HL-60 (cell line): ENCODE data around the gene VTN.

Experiments
- TF ChIP-seq, protein P1 (sequence below): IDR thresholded peaks from one replicate; pipeline ENCODE4 v1.5.1; 2011; ENCODE audit warnings: low read length, control low read depth, inconsistent platforms; ENCODE audit not compliant: insufficient read depth
- TF ChIP-seq, protein P2 (sequence below): IDR thresholded peaks from 2 replicates; pipeline ENCODE4 v1.6.1; 2012; ENCODE audit warnings: low read depth; ENCODE audit not compliant: insufficient replicate concordance

DNA sequence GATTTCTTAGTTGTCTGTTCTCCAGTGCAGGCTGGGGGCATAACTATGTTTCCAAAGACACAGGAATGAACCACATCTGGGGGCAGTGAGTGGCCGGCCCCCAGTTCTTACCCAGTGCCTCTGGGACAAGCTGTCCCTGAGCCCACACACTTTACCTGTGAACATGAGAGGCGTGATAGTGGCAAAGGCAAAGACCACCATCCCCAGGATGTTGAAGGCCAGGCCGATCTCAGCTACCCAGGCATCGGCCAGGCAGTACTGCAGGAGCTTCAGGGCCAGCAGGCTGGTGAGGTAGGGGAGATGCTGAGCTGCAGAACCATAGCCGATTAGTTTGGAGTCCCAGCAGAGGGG, 34.3 kb upstream of the VTN start:
- TF ChIP-seq, protein P1, sequence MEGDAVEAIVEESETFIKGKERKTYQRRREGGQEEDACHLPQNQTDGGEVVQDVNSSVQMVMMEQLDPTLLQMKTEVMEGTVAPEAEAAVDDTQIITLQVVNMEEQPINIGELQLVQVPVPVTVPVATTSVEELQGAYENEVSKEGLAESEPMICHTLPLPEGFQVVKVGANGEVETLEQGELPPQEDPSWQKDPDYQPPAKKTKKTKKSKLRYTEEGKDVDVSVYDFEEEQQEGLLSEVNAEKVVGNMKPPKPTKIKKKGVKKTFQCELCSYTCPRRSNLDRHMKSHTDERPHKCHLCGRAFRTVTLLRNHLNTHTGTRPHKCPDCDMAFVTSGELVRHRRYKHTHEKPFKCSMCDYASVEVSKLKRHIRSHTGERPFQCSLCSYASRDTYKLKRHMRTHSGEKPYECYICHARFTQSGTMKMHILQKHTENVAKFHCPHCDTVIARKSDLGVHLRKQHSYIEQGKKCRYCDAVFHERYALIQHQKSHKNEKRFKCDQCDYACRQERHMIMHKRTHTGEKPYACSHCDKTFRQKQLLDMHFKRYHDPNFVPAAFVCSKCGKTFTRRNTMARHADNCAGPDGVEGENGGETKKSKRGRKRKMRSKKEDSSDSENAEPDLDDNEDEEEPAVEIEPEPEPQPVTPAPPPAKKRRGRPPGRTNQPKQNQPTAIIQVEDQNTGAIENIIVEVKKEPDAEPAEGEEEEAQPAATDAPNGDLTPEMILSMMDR: no peak
- TF ChIP-seq, protein P2, sequence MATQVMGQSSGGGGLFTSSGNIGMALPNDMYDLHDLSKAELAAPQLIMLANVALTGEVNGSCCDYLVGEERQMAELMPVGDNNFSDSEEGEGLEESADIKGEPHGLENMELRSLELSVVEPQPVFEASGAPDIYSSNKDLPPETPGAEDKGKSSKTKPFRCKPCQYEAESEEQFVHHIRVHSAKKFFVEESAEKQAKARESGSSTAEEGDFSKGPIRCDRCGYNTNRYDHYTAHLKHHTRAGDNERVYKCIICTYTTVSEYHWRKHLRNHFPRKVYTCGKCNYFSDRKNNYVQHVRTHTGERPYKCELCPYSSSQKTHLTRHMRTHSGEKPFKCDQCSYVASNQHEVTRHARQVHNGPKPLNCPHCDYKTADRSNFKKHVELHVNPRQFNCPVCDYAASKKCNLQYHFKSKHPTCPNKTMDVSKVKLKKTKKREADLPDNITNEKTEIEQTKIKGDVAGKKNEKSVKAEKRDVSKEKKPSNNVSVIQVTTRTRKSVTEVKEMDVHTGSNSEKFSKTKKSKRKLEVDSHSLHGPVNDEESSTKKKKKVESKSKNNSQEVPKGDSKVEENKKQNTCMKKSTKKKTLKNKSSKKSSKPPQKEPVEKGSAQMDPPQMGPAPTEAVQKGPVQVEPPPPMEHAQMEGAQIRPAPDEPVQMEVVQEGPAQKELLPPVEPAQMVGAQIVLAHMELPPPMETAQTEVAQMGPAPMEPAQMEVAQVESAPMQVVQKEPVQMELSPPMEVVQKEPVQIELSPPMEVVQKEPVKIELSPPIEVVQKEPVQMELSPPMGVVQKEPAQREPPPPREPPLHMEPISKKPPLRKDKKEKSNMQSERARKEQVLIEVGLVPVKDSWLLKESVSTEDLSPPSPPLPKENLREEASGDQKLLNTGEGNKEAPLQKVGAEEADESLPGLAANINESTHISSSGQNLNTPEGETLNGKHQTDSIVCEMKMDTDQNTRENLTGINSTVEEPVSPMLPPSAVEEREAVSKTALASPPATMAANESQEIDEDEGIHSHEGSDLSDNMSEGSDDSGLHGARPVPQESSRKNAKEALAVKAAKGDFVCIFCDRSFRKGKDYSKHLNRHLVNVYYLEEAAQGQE: no peak
